SU-DHL-6 (cell line): ENCODE data around the gene SMOC2.

Experiments used
- CTCF ChIP-seq: fragments of 200-600 bp; sonication (generic); IDR thresholded peaks from one replicate; pipeline ENCODE4 v1.5.1; 2017; ENCODE audit warnings: antibody characterized with exemption, mild to moderate bottlenecking, low read length, moderate library complexity; ENCODE audit not compliant: insufficient read depth, poor library complexity, severe bottlenecking
- EZH2phosphoT487 ChIP-seq: fragments of 200-600 bp; sonication (generic), shearing (Covaris generic); conservative IDR thresholded peaks from 2 replicates; pipeline ENCODE4 v1.6.1; 2018; ENCODE audit warnings: mild to moderate bottlenecking, antibody characterized with exemption, low read length, moderate library complexity, mixed read lengths

GRCh38 chr6:168670401-168670985, 229.5 kb downstream of the SMOC2 start:
- TF ChIP-seq CTCF: no peak
- TF ChIP-seq EZH2phosphoT487: no peak
